Neural progenitor cell (in vitro differentiated cells): Measurements from ENCODE around the gene DOCK4.

ENCODE experiments used
- EZH2 ChIP-seq: fragments of 200-600 bp; sonication (generic); IDR thresholded peaks from 2 replicates; pipeline ENCODE4 v1.6.1; 2017; ENCODE audit warnings: antibody characterized with exemption, mild to moderate bottlenecking, moderate library complexity
- EZH2phosphoT487 ChIP-seq: fragments of 200-600 bp; sonication (generic); IDR thresholded peaks from 2 replicates; pipeline ENCODE4 v1.6.1; 2017; ENCODE audit warnings: antibody characterized with exemption
- TF ChIP-seq, protein P1 (sequence below): fragments of 200-600 bp; sonication (generic); IDR thresholded peaks from 2 replicates; pipeline ENCODE4 v1.5.1; 2017; ENCODE audit warnings: antibody characterized with exemption, mild to moderate bottlenecking

DNA sequence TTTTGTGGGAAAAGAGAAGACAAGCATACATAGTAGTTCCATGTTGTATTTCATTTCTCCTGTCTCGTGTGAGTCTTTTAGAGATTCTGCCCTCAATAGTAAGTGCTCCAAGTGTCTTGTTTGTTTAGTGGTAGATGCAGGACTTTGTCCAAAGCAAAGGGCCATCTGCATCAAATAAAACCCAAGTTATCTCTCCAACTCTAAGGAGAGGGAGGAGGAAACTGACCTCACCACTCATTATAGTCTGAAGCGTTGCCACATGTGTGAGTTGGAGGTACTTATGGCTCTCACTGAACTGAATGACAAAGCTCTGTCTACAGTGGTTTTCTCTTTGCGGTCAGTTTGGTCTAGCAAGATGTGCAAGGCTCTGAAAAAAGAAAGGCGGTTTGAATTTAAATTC lies 272.6 kb downstream of the DOCK4 start:
- TF ChIP-seq EZH2phosphoT487 (no peak), EZH2 (no peak)
- TF ChIP-seq, protein P1, sequence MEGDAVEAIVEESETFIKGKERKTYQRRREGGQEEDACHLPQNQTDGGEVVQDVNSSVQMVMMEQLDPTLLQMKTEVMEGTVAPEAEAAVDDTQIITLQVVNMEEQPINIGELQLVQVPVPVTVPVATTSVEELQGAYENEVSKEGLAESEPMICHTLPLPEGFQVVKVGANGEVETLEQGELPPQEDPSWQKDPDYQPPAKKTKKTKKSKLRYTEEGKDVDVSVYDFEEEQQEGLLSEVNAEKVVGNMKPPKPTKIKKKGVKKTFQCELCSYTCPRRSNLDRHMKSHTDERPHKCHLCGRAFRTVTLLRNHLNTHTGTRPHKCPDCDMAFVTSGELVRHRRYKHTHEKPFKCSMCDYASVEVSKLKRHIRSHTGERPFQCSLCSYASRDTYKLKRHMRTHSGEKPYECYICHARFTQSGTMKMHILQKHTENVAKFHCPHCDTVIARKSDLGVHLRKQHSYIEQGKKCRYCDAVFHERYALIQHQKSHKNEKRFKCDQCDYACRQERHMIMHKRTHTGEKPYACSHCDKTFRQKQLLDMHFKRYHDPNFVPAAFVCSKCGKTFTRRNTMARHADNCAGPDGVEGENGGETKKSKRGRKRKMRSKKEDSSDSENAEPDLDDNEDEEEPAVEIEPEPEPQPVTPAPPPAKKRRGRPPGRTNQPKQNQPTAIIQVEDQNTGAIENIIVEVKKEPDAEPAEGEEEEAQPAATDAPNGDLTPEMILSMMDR = no peak
